ENCODE measurements around the gene PLXNA4.

PLXNA4 gene

GRCh38 chr7:132158166-132158565 lies 418.1 kb downstream of the PLXNA4 start:
- DNase-seq, result no peak

GRCh38 chr7:132155715-132156114 lies 420.6 kb downstream of the PLXNA4 start:
- no peak for DNase-seq

GRCh38 chr7:132154695-132155471 lies 421.4 kb downstream of the PLXNA4 start:
- DNase-seq, result no peak

GRCh38 chr7:132154248-132154647 lies 422.0 kb downstream of the PLXNA4 start:
- no peak for DNase-seq

GRCh38 chr7:132152131-132152889 lies 424.0 kb downstream of the PLXNA4 start:
- DNase-seq, result no peak

GRCh38 chr7:132150711-132151110 lies 425.6 kb downstream of the PLXNA4 start:
- DNase-seq, result no peak

GRCh38 chr7:132149436-132150304 lies 426.6 kb downstream of the PLXNA4 start:
- no peak for DNase-seq

- DNase-seq, result no peak
These were observed 427.4 kb downstream of the PLXNA4 start for GRCh38 chr7:132148876-132149275.

GRCh38 chr7:132145466-132145865 lies 430.8 kb downstream of the PLXNA4 start:
- DNase-seq, result no peak

- DNase-seq, result no peak
These were observed 431.2 kb downstream of the PLXNA4 start for GRCh38 chr7:132145063-132145462.

- DNase-seq, result no peak
These were observed 434.3 kb downstream of the PLXNA4 start for GRCh38 chr7:132142006-132142405.

GRCh38 chr7:132141109-132141508 lies 435.2 kb downstream of the PLXNA4 start:
- DNase-seq, result no peak

- DNase-seq, result no peak
These were observed 435.9 kb downstream of the PLXNA4 start for GRCh38 chr7:132140341-132140740.

- no peak for DNase-seq
These were observed 437.5 kb downstream of the PLXNA4 start for GRCh38 chr7:132138817-132139216.

- no peak for DNase-seq
These were observed 438.6 kb downstream of the PLXNA4 start for GRCh38 chr7:132137681-132138080.

- no peak for DNase-seq
These were observed 440.4 kb downstream of the PLXNA4 start for GRCh38 chr7:132135746-132136385.

- DNase-seq, result no peak
These were observed 441.3 kb downstream of the PLXNA4 start for GRCh38 chr7:132134814-132135445.

GRCh38 chr7:132133501-132133900 lies 442.8 kb downstream of the PLXNA4 start:
- DNase-seq, result no peak

- DNase-seq, result no peak
These were observed 445.1 kb downstream of the PLXNA4 start for GRCh38 chr7:132131196-132131595.

GRCh38 chr7:132130497-132130896 lies 445.8 kb downstream of the PLXNA4 start:
- no peak for DNase-seq

GRCh38 chr7:132125872-132126595 lies 450.2 kb downstream of the PLXNA4 start:
- no peak for DNase-seq

- DNase-seq, result no peak
These were observed 451.2 kb downstream of the PLXNA4 start for GRCh38 chr7:132125096-132125495.
